Skeletal muscle cell (primary cell): Measurements from ENCODE around the gene RASGRP3.

ENCODE experiments used
- DNase-seq: peaks from one replicate; pipeline ENCODE4 v3.0.0-alpha.2; 2010; ENCODE audit warnings: low read depth
- H3K4me3 ChIP-seq: 2 replicates; pipeline ENCODE4 v1.5.1; 2011; ENCODE audit warnings: low read depth, mild to moderate bottlenecking, control low read depth, low read length, moderate library complexity

The RASGRP3 gene

GRCh38 chr2:33559328-33559727 is 82.9 kb downstream of the RASGRP3 start:
- H3K4me3 ChIP-seq, result no peak overlapping the region
- no peak for DNase-seq

GRCh38 chr2:33560017-33560416 is 83.6 kb downstream of the RASGRP3 start:
- H3K4me3 ChIP-seq, result no peak overlapping the region
- DNase-seq, result no peak

- no peak for DNase-seq
- H3K4me3 ChIP-seq, result no peak overlapping the region
These were observed 85.4 kb downstream of the RASGRP3 start for GRCh38 chr2:33561872-33562271.

GRCh38 chr2:33570681-33571080 is 94.2 kb downstream of the RASGRP3 start:
- no peak overlapping the region for H3K4me3 ChIP-seq
- no peak for DNase-seq

GRCh38 chr2:33573657-33574056 is 97.2 kb downstream of the RASGRP3 start:
- no peak for DNase-seq
- no peak overlapping the region for H3K4me3 ChIP-seq

GRCh38 chr2:33577084-33577483 is 100.6 kb downstream of the RASGRP3 start:
- H3K4me3 ChIP-seq, result no peak overlapping the region
- no peak for DNase-seq

- DNase-seq, result no peak
- no peak overlapping the region for H3K4me3 ChIP-seq
These were observed 101.2 kb downstream of the RASGRP3 start for GRCh38 chr2:33577668-33578067.

- no peak overlapping the region for H3K4me3 ChIP-seq
These were observed 102.8 kb downstream of the RASGRP3 start for GRCh38 chr2:33579227-33579626.

DNA sequence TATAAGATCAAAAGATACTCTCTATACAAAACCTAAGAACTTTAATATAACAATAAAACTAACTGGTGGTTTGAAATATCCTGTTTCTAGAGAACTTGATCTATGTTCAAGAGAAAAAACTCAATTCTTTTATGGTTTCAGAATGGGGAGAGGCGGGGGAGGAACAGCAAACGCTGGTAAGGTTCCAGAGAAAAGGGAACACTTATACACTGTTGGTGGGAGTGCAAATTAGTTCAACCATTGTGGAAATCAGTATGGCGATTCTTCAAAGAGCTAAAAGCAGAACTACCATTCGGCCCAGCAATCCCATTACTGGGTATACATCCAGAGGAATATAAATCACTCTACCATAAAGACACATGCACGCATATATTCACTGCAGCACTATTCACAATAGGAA is 105.4 kb downstream of the RASGRP3 start:
- DNase-seq, result no peak
- H3K4me3 ChIP-seq, result no peak overlapping the region

More at GRCh38 chr2:33579227-33579626, 102.8 kb downstream of the RASGRP3 start:
- DNase-seq, result no peak

DNA sequence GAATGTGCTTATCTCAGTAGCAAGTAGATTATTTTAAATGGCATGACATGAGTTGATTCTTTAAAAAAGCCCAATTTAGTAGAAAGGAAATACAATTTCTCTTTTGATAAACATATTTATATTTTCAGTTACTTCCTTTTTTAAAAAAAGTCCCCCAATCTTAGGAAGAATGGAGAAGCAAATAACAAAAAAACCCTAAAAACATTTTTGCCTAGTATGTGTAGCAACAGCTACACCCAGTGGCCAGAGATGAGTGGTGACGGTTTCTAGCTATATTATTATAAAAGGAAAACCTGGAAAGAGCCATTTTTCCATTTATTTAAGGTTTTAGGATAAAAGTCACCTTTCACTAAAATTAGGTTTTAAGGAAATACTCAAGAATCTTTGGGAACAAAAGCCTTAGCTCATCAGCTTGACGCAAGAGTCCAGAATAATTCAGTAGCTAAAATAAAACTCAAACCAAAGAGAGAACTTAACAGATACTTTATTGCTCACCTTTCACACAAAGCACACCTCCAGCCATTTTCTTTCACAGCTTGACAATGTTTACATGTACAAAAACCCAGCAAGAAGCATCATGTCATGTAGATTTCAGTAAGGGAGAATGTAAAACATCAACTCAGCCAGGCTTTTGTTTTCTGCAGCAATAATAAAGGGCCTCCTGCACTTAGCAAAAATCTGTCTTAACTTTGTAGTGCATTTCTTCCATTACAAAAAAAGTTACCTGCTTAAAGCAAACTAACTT is 106.9 kb downstream of the RASGRP3 start:
- no peak for DNase-seq

GRCh38 chr2:33586766-33587165 is 110.3 kb downstream of the RASGRP3 start:
- H3K4me3 ChIP-seq, result no peak overlapping the region

More for the DNA sequence above, 106.9 kb downstream of the RASGRP3 start:
- H3K4me3 ChIP-seq, result no peak overlapping the region

GRCh38 chr2:33588232-33588631 is 111.8 kb downstream of the RASGRP3 start:
- no peak for DNase-seq
- H3K4me3 ChIP-seq, result no peak overlapping the region

More at GRCh38 chr2:33586766-33587165, 110.3 kb downstream of the RASGRP3 start:
- no peak for DNase-seq

- no peak overlapping the region for H3K4me3 ChIP-seq
- no peak for DNase-seq
These were observed 113.0 kb downstream of the RASGRP3 start for GRCh38 chr2:33589444-33589843.

GRCh38 chr2:33595385-33595784 is 118.9 kb downstream of the RASGRP3 start:
- H3K4me3 ChIP-seq, result no peak overlapping the region
- no peak for DNase-seq

DNA sequence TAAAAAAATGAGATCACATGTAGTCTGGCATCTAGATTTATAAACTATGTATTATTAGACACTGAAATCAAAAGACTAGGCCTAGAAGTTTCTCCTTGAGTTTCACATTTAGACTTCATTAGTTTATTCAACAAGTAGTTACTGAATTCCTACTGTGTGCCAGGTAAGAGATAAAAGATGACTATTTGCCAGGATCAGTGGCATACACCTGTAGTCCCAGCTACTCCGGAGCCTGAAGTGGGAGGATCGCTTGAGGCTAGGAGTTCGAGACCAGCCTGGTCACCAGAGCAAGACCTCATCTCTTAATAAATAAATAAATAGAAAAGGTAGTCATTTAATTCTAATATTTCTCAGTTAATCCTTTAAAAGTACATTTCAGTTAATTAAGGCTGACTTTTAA is 120.6 kb downstream of the RASGRP3 start:
- H3K4me3 ChIP-seq, result peak overlapping the region; percentile 100
- no peak for DNase-seq

DNA sequence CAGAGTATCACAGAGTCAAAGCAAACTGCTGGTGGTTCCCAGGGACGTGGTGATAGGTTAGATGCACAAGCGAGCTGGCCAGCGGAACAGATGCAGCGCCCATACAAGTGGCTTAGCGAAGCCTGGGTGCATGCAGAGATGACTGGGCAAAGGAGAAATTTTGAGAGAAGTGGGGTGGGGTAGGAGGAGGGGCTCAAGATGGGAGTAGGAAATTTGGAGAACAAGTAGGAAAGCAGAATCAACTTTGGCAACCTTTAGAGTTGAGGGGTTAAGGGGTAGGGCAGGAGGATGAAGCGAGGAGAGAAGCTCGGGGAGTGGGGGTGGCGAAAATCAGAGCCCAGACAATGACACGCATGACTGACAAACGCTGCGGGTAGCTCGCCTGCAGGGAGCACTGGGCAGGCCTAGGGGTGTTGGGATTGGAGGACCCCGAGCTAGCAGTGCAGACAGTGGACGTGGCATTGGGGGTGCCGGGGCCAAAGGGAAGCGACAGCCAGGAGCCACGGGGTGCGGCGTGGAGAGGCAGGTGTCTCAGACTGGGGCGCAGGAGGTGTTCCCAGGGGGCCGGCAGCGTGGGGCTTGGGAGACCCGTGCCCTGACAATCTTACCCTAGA is 122.2 kb downstream of the RASGRP3 start:
- no peak for DNase-seq
- H3K4me3 ChIP-seq, result peak overlapping the region; percentile 100

DNA sequence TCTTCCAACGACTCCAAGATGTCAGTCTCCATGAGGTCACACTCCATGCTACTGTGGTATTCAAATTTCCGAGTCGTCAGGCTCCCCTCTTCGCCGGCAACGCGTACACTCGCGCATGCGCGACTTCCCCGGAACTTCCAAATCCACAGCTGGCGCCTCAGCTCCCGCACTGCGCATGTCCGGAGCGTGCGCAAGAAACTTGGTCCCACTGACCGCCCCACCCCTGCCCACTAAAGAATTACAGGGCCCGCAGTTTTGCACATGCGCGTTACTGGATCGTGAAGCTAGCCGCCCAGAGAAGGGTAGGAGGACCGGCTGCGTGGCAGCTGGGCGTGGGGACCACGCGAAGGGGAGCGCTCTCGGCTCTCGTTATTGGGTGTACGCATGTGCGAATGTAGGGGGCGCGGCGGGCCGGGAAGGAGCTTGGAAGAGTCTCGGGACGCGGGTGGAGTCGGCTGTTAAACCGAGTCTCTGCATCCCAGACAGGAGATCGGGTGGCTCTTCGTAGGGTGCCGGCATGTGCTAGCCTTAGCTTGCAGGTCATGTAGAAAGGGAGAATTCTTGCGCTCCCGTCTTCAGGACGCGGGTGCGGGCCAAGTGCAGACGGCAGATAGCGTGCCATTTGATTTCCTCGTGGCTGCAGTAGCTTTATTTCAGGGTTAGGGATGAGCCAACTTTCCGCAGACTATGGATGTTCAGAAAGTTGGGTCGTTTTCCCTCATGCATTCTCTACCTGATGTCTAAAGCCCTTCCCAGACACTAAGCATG is 122.9 kb downstream of the RASGRP3 start, which contains the start of gene FAM98A:
Gene FAM98A, minus strand, starts transcription at position 125 of the 768 bp plus-strand sequence. Its CDS starts 78 bp downstream, at position 47.
- peak; percentile 96 for DNase-seq
- H3K4me3 ChIP-seq, result peak within 1 kb of the TSS; percentile 100

DNA sequence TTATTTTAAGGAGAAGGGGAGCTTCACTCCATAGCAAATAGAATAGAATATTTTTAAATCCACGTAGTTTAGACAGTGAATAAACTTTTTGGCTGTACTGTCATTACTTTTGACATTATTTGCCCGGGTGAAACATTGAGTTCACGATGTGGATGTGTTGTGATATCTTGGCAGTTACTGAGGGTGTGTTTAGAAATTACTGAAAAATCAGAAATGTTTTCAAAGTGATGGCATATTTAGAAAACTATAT is 123.4 kb downstream of the RASGRP3 start:
- H3K4me3 ChIP-seq, result peak overlapping the region; percentile 100
- no peak for DNase-seq

GRCh38 chr2:33602201-33602830 is 125.9 kb downstream of the RASGRP3 start:
- no peak overlapping the region for H3K4me3 ChIP-seq
- no peak for DNase-seq

DNA sequence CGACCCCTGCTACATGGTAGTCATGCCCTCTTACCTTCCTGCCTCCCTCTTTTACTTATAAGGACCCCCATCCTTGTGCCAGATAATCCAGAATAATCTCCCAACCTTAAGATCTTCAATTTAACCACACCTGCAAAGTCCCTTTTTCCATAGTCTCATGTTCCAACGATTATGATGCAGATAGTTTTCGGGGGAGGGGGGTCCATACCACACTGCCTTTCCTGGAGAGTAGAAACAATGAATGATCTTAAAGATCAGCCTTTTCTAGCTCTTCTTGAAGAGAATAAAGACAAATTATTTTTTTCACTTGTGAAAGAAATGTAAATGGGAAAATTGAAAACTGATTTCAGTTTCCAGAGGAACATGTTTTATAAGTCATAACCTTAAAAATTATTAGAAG is 127.0 kb downstream of the RASGRP3 start:
- no peak for DNase-seq
- H3K4me3 ChIP-seq, result no peak overlapping the region
